HEK293T (cell line): Measurements from ENCODE around the gene USP44.

Experiments used
- CTCF ChIA-PET: fragments of 350-600 bp; formaldehyde crosslinking; extraction: SDS; loops from one replicate; lab custom pipeline; 2021; ENCODE audit warnings: antibody characterized with exemption, inconsistent platforms; lab: Yijun Ruan, JAX
- POLR2A ChIA-PET: fragments of 350-600 bp; formaldehyde crosslinking; extraction: SDS; loops from one replicate; lab custom pipeline; 2020; ENCODE audit warnings: antibody characterized with exemption, inconsistent platforms; lab: Yijun Ruan, JAX
- DNase-seq: peaks from one replicate; pipeline ENCODE4 v3.0.0; 2012; ENCODE audit warnings: mixed read lengths; ENCODE audit errors: extremely low spot score
- ARNT ChIP-seq: fragments of 450-650 bp; IDR thresholded peaks from 2 replicates; pipeline ENCODE4 v1.6.1; 2017; ENCODE audit warnings: mild to moderate bottlenecking
- BHLHE40 ChIP-seq: fragments of 450-650 bp; IDR thresholded peaks from 2 replicates; pipeline ENCODE4 v1.6.1; 2016; ENCODE audit warnings: mild to moderate bottlenecking, moderate library complexity, borderline replicate concordance
- CTBP1 ChIP-seq: fragments of 450-650 bp; IDR thresholded peaks from 2 replicates; pipeline ENCODE4 v1.6.1; 2016; ENCODE audit warnings: borderline replicate concordance
- ELF4 ChIP-seq: fragments of 450-650 bp; IDR thresholded peaks from 2 replicates; pipeline ENCODE4 v1.6.1; 2017; ENCODE audit warnings: antibody characterized with exemption
- FOXA1 ChIP-seq: fragments of 450-650 bp; IDR thresholded peaks from 2 replicates; pipeline ENCODE4 v1.6.1; 2016; ENCODE audit warnings: mild to moderate bottlenecking
- FOXK2 ChIP-seq: fragments of 450-650 bp; IDR thresholded peaks from 2 replicates; pipeline ENCODE4 v1.6.1; 2016; ENCODE audit warnings: mild to moderate bottlenecking
- FOXM1 ChIP-seq: fragments of 450-650 bp; IDR thresholded peaks from 2 replicates; pipeline ENCODE4 v1.6.1; 2017; ENCODE audit warnings: mild to moderate bottlenecking, borderline replicate concordance
- HDGF ChIP-seq: fragments of 450-650 bp; IDR thresholded peaks from 2 replicates; pipeline ENCODE4 v1.6.1; 2017; ENCODE audit warnings: antibody characterized with exemption, borderline replicate concordance
- L3MBTL2 ChIP-seq: fragments of 450-650 bp; conservative IDR thresholded peaks from 2 replicates; pipeline ENCODE4 v1.6.1; 2016; ENCODE audit warnings: mild to moderate bottlenecking
- LEF1 ChIP-seq: fragments of 450-650 bp; IDR thresholded peaks from 2 replicates; pipeline ENCODE4 v1.6.1; 2017; ENCODE audit warnings: mild to moderate bottlenecking, borderline replicate concordance
- NFRKB ChIP-seq: fragments of 450-650 bp; IDR thresholded peaks from 2 replicates; pipeline ENCODE4 v1.6.1; 2016; ENCODE audit warnings: mild to moderate bottlenecking, moderate library complexity
- SP1 ChIP-seq: fragments of 450-650 bp; IDR thresholded peaks from 2 replicates; pipeline ENCODE4 v1.6.1; 2017
- SUZ12 ChIP-seq: fragments of 450-650 bp; IDR thresholded peaks from 2 replicates; pipeline ENCODE4 v1.6.1; 2016; ENCODE audit warnings: mild to moderate bottlenecking
- TARDBP ChIP-seq: fragments of 450-650 bp; IDR thresholded peaks from 2 replicates; pipeline ENCODE4 v1.6.1; 2016
- ZNF384 ChIP-seq: fragments of 450-650 bp; IDR thresholded peaks from 2 replicates; pipeline ENCODE4 v1.6.1; 2016
- TF ChIP-seq, protein P1 (sequence below): fragments of 450-650 bp; IDR thresholded peaks from 2 replicates; pipeline ENCODE4 v1.6.1; 2016

The USP44 gene

DNA sequence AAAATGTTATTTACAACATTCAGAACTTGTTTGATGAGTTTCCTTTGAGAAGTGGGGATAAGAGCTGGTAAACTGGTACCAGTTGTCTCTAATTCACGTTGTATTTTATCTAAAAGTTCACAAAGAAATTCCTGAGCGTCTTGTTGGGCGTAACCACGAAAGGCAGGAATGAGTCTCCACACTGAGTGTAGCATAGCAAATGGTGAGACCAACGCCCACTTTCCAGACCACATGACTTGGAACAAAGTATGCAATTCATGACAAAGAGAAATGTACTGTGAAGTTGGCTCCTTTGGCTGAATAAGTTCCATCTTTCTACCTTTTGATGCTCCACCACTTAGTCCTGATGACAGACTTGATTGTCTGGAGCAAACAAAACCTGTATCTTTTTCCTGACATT, 18.4 kb downstream of the USP44 start:
- no peak for DNase-seq
- ChIA-PET CTCF (no interaction called here), POLR2A (no interaction called here)
- TF ChIP-seq BHLHE40 (no peak), LEF1 (no peak), FOXM1 (no peak), SUZ12 (no peak), ELF4 (no peak), ARNT (no peak), NFRKB (no peak), FOXA1 (no peak), FOXK2 (no peak), L3MBTL2 (no peak), TARDBP (no peak)
- TF ChIP-seq, protein P1, sequence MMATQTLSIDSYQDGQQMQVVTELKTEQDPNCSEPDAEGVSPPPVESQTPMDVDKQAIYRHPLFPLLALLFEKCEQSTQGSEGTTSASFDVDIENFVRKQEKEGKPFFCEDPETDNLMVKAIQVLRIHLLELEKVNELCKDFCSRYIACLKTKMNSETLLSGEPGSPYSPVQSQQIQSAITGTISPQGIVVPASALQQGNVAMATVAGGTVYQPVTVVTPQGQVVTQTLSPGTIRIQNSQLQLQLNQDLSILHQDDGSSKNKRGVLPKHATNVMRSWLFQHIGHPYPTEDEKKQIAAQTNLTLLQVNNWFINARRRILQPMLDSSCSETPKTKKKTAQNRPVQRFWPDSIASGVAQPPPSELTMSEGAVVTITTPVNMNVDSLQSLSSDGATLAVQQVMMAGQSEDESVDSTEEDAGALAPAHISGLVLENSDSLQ: no peak

DNA sequence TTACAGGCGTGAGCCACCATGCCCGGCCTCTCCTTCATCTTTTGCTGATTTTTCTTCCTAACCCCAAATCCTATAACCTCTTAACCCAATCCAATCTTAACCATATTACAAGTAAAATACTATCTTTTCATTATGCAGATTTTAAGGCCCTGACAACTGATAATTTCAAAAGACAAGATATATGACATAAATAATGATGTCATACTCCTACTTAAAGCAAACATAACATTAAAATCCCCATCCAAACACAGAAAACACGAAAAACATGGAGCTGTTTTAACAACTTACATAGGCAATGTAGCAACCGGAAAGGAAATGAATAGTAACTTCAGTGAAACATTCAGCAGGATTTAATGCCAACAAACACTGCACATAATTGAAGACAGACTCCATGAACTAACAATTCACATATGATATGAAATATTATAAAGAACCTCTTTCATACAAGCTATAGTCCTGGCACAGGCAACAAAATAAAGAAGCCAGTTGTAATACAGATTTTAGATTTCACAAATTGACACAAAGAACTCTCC, 21.5 kb downstream of the USP44 start:
- ChIA-PET POLR2A (no interaction called here), CTCF (no interaction called here)
- TF ChIP-seq TARDBP (no peak), NFRKB (no peak), FOXA1 (no peak), LEF1 (no peak), CTBP1 (no peak), HDGF (no peak), SUZ12 (no peak), SP1 (no peak), ELF4 (no peak)
- TF ChIP-seq, protein P1: no peak
- no peak for DNase-seq

DNA sequence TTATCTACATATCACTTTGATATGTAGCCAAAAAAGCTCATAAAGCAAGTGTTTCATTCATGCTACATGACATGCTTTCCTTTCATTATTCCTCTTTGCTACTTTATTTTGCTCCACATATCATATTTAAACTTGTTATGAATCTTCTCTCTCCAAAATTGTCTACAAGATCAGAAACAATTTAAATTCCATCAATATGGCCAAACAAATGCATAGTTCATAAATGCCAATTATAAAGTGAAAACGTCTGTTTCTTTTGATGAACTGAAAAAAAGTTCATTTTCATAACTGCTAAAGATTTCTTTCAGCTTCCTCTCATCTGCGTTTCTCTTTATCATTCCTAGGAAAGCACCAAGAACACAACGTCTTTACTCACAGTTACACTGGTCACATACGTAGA, 22.8 kb downstream of the USP44 start:
- CTCF ChIA-PET: no interaction called here

DNA sequence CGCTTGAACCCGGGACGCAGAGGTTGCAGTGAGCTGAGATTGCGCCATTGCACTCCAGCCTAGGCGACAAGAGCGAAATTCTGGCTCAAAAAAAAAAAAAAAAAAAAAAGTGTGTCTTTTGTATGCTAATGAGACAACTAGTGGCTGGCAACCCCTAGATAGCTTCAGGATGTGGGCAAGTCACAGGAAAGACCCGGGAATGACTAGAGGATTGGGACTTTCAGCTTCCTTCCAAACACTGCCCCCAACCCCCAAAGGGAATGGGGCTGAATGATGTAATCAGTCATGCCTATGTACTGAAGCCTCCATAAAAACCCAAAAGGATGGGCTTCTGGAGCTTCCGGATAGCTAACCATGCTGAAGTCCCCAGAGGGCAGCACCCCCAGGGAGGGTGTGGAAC, 28.6 kb downstream of the USP44 start:
- no peak for TF ChIP-seq SUZ12
- TF ChIP-seq, protein P1: no peak
- no peak for TF ChIP-seq FOXA1
- no peak for TF ChIP-seq FOXM1
- no peak for TF ChIP-seq HDGF
- no peak for TF ChIP-seq NFRKB
- no peak for TF ChIP-seq BHLHE40
- TF ChIP-seq ARNT: no peak
- no peak for TF ChIP-seq CTBP1
- TF ChIP-seq L3MBTL2: no peak
- TF ChIP-seq ELF4: no peak
- no peak for TF ChIP-seq FOXK2
- POLR2A ChIA-PET: interaction anchor here (0.8 kb wide), 1 partner anchor 49 kb away, joined by 3 read pairs; the partner anchor contains the start of gene METAP2
- CTCF ChIA-PET: interaction anchor here (0.6 kb wide), 1 partner anchor 276 kb away, joined by 3 read pairs; no protein-coding TSS in a partner anchor

More for the DNA sequence above, 22.8 kb downstream of the USP44 start:
- no peak for TF ChIP-seq L3MBTL2
- no peak for TF ChIP-seq ARNT
- TF ChIP-seq ZNF384: no peak
- no peak for TF ChIP-seq FOXK2
- no peak for TF ChIP-seq ELF4
- no peak for TF ChIP-seq LEF1
- no peak for TF ChIP-seq TARDBP
- TF ChIP-seq, protein P1: no peak
- no peak for TF ChIP-seq FOXA1
- no peak for TF ChIP-seq BHLHE40
- TF ChIP-seq HDGF: no peak
- no peak for TF ChIP-seq CTBP1
- no peak for TF ChIP-seq NFRKB
- TF ChIP-seq SP1: no peak
- no peak for TF ChIP-seq FOXM1
- no peak for TF ChIP-seq SUZ12
- POLR2A ChIA-PET: no interaction called here
- DNase-seq: no peak

GRCh38 chr12:95520816-95521215, 30.5 kb downstream of the USP44 start:
- TF ChIP-seq ZNF384: no peak
- no peak for DNase-seq
- ChIA-PET POLR2A (no interaction called here), CTCF (no interaction called here)

More for the DNA sequence above, 28.6 kb downstream of the USP44 start:
- no peak for DNase-seq

GRCh38 chr12:95518944-95519343, 32.3 kb downstream of the USP44 start:
- no peak for DNase-seq
- ChIA-PET CTCF (no interaction called here), POLR2A (no interaction called here)
- TF ChIP-seq LEF1 (no peak), CTBP1 (no peak), HDGF (no peak), NFRKB (no peak), ARNT (no peak), FOXM1 (no peak), ELF4 (no peak), FOXK2 (no peak), SUZ12 (no peak), FOXA1 (no peak), SP1 (no peak)
